GM21515 (cell line): ENCODE measurements around the gene GPC5.
"Not testable (repeated sequence)": the region's sequence is repeated elsewhere in the genome, so short reads cannot be mapped to it uniquely, and the experiment has no call there.

Experiments
- ATAC-seq: cut with Tn5 transposase; IDR thresholded peaks from one replicate; pipeline ENCODE4 v1.9.1; 2021; ENCODE audit not compliant: unreplicated experiment

GPC5 gene

DNA sequence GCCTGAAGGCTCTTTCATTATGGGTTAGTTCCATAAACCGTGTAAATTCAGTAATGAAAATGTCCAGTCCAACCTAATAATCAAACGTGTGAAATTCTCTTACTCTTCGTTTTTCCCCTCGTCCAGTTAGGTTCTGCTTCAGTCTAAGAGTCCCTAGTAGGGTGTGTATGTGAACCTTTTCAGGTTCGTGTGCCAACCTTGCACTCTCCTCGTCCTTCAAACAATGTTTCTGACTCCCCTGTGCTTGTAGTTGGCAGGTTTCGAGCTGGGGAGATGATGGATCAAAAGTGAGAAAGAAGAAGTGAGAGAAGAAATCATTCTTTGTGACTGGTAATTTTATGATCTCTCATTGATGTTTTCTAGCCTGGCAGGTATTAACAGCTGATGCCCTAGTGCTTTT is 366.1 kb downstream of the GPC5 start:
- ATAC-seq = no peak

DNA sequence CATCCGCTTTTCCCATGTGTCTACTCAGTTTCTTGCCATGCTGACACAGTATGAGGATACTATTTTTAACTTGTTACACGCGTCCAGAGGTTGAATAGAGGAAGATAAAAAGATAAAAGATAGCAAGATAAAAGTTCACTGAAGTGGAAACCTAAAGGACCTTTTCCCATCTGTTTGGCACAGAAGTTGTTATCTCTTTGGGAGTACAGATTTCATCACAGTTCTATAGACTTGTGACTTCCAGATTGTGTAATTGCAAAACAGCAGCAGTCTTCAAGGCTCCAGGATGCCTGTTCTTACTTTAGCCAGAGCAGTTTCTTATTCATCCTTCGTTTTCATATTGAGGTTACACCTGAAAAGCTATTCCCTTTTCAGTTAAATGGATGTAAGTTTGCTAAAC is 369.2 kb downstream of the GPC5 start:
- ATAC-seq = no peak

DNA sequence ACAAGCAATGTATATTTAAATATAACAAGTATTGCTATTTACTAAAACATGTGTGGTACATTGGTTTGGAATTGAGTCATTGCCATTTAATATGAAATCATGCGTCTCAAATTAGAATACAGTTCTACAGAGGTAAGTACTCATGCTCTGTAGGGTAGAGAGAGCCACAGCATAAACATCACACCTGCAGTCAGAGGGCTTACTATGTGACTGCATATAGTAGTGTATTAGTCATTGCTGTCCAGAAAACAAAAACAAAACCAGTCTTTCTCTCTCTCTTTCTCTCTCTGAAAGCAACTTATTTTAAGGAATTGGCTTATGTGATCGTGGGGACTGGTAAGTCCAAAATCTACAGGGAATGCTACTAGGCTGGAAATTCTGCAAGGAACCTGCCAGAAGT is 370.3 kb downstream of the GPC5 start:
- no peak for ATAC-seq

DNA sequence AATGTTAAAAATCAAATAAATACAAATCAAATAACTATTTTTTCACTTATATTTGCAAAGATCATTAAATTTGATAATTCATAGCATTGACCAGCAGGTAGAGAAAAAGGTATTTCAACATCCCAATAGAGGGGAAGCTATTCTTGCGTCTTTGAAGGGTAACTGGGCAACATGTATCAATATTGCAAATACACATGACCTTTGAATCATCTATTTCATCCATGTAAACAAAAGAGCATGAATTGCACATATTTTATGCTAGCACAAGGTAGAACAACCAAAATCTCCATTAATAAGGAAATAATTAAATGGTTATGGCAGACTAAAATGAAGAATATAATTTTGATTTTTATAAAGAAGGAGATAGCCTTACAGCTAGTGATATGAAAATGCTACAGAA is 372.8 kb downstream of the GPC5 start:
- ATAC-seq = no peak

DNA sequence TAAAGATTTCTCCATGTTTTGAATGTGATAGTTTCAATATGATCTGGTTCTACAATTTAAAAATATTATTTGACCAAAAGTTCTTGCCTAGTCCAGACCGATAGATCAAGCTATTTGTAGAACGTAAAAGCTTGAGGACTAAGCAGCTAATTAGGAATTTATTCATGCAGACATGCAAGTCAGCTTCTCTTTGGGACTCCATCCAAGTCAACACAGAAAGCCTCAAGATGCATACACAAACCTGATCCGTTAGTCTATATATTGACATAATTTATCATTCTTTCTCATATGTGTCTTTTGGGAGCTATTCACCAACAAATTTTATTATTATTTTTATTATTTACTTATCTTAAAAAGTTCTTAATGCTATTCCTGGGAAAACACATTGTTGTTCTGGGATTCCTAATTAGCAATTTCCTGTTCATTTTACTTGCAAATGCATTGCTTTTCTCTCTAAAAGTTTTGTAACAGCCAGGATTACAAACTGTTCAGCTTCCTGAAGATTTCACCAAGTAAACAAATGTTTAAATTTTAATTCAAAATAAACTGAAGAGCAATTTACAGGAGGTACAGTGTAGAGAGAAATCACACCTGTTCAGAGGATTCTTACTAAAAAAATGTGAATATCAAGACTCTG is 375.3 kb downstream of the GPC5 start:
- no peak for ATAC-seq

DNA sequence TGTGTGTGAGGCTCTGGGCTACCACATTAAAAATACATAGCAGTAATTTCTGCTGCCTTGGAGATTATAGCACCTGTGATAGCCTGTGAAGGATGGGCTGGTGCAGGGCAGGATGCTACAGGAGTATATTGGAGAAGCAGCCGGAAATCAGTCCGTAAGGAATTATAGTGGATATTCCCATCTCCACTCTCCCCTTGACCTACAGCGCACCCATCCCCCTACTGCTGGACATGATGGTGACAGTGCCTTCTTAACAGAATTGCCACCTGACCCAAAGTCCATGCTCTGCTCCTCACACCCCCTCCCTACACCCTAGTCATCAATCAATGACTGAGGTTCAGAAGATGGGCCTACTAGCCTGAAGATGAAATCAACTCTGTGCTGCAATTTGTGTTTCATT is 376.0 kb downstream of the GPC5 start:
- no peak for ATAC-seq

DNA sequence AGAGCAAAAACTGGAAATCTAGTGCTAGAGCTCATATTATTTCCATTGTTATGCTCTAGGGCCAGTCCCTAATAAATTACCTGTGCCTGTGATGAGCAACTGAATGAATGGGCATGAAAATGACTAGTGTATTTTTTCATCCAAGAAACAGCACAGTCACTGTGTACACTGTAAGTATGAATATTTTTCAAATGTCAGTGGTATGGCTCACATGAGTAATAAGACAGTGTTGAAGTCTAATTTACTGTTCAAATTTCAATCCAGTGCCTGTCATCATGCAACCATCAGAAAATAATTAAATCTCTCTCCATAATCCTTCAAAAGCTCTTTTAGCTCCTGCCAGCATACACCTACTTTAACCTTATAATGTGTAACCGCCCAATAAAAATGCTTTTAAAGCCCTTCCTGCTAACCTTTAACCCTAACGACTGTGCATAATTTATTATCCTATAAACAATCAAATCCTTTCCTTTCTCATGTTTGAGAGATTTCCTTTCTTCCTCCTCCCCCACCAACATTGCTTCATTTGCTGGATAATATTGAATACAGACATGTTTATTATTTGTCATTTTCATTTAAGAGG is 378.3 kb downstream of the GPC5 start:
- ATAC-seq = no peak

DNA sequence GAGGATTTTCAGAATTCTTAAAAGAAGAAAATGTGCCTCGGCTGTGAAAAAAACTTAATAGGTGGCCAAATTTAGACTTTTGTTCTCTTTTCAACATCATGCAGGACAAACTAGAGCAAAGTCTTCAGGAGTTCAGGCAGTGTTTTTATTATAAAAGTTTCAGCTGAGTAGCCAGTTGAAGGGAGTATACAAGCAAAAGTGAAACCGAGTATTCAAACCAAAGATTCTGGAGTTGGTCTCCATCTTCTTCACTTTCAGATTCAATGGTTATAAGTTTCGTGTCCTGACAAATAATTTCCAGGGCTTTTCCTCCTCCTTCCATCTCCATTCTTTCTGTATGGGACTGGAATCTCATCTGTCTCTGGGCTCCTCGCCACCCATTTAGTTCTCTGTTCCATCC is 379.7 kb downstream of the GPC5 start:
- no peak for ATAC-seq

DNA sequence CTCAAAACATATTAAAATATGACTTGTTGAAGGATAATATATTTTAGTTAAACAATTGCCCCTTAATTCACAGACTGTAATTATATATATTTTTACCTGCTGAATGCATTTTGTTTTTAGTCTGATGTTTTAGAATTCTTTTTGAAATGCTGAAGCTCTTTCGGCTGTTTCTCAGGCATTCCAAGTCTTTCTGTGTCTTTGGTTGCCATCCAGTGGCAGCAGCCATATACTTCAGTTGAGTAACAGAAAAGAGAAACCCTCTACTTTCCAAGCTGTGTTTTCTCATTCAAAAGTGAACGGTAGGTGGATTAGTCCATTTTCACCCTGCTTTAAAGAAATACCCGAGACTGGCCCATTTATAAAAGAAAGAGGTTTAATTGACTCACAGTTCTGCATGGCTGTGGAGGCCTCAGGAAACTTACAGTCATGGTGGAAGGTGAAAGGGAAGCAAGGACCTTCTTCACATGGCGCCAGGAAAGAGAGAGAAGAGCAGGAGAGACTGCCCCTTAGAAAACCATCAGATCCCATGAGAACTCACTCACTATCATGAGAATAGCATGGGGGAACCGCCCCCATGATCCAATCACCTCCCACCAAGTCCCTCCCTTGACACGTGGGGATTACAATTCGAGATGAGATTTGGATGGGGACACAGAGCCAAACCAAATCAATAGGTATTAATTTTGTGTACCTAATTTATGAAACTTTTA is 383.7 kb downstream of the GPC5 start:
- not testable (repeated sequence) for ATAC-seq

DNA sequence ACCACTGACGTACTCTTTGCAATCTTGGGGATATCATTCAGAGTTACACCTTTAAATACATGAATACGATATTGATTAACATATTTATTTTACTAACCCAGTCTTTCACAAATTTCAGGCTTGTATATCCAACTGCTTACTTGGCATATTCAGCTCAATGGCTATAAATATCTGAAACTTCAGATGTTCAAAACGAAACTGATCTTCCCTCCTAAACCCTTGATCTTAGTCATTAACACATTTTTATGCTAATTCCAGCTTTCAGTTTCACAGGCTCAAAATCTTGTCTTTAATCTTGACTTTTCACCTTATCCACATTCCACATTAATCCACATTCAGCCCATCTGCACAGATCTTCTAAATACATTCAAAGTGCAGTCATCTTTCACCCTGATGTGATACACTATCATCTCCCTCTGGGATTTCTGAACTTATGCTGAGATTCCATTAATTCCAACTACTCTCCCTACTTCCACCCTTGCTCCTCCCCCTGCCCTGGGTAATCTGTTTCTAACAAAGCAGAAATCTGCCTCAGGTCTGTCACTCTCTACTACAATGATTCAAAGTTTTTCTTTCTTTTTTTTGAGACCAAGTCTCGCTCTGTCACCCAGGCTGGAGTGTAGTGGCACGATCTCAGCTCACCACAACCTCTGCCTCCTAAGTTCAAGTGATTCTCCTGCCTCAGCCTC is 387.2 kb downstream of the GPC5 start:
- peak; percentile 54 for ATAC-seq

DNA sequence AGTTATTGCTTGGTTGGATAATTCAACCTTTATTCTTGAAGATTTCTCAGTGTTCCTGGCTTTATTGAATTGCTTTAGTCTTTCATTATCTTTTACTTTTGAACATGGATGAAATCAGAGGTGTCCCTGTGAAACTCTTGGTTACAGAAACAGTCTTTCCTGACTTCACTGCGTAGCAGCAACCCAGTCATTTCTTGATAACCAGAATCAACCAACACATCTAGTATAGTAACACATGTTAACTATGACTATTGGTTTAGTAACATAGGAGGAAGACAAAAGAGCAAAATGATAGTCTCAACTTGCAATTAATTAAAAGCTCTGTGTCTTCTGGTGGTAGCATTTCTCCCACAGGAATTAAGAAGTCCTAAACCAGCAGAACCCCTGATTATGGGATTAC is 393.6 kb downstream of the GPC5 start:
- no peak for ATAC-seq

DNA sequence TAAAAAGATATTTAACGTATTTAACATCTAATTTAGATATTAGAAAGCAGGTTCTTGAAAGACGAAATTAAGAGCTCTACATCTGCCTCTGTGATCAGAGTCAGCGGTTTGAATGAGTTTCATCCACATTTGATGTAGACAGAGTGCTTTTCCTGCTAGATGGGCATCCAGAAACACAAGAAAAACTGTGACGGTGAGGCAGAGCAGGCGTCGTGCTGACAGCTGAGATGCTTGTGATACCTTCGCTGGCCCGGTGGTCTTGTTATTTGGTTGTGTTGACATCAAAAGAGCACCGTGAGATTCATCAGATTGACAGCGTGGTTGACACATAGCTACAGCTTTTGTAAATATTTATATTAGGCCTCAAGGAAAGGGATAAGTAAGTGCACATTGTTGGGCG is 399.1 kb downstream of the GPC5 start:
- ATAC-seq = no peak

DNA sequence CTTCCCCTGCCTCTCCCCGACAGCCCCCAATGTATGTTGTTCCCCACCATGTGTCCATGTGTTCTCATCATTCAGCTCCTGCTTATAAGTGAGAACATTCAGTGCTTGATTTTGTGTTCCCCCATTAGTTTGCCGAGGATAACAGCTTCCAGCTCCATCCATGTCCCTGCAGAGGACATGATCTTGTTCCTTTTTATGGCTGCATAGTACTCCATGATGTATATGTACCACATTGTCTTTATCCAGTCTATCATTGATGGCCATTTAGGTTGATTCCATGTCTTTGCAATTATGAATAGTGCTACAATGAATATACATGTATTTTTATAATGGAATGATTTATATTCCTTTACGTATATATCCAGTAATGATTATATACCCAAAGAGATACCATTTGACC is 399.9 kb downstream of the GPC5 start:
- not testable (repeated sequence) for ATAC-seq

DNA sequence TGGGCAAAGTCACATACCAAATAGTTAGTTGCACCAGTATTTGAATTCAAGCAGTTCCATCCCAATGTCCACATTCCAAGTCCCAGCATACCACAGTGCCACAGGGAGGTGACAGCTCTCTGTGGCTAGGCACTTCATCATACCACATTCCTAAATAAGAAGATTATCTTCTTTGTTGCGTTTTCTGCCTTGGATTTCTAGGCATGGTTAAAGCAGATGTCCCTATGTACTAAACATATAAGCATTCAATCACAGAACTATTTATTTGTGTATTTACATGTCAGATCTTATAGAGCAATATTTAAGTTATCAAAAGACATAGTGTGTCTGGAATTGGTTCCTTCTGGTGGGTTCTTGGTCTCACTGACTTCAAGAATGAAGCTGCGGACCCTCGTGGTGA is 403.4 kb downstream of the GPC5 start:
- ATAC-seq = not testable (repeated sequence)

DNA sequence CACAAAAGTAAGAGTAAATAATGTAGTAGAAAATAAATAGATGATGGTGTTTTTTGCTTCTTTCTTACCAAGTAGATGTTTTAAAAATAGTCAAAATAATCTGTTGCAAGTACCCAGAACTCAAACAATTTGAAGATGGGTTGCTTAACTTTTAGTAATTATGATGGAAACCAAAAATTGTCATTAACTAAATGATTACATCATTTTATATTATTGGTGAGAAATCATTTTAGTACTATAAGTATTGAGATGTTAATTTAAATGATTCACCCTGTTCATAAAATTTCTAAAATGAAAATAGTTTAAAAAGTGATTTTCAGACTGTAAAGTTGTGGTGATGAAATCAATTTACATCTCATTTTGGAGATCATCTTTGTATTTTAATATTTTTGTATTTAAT is 404.5 kb downstream of the GPC5 start:
- ATAC-seq = no peak

DNA sequence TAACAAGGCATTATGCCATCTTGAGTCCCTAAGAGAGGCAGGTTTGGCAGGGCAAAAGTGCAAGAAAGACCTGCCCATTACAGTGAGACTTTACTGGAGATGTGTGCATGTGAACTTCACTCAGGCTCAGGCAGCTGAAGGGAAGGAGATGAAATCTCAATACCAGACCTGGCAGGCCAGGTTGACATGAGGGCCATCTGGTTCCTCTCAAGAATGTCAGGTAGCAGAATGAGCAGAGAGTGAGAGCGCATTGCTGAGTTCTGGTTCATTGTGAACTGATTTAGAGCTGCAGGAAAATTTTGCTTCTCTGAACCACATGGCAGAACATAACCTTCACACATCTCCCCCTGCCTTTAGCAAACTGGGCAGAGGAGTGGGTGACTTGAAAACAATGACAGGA is 406.3 kb downstream of the GPC5 start:
- no peak for ATAC-seq

DNA sequence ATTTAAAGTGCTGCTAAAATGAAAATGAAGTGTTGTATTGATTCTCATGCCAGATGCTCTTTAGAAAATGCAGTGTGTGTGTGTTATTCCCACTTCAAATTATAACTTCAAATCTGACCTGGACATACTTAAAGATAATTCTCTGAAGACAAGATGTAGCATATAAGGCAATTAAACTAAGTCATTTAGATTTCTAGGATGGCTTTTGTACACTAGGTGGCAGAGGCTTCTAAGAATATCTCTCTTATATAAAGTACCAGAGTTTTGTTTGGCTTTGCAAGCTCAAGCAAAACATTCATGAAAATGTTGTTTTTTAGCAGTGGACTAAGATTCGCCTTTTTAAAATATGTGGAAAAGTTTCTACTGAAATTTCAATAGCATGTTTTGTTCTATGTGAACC is 407.2 kb downstream of the GPC5 start:
- no peak for ATAC-seq

DNA sequence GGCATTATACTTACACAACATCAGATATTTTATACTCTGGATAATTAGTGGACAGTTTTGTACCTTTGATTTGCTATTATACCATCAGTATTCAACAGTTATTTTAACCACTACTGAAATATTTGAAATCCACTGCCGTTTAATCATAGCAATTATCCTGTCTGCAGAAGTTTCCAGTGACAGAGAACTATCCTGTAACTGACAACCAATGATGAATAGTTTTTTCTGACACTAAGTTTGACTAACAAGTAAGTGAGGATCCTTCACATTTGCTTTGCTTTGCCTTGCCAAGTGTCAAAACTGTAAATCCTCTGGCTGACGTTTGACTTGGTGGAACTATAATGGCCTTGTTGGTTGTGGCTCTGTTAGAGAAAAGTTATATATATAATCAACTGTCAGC is 410.7 kb downstream of the GPC5 start:
- no peak for ATAC-seq

DNA sequence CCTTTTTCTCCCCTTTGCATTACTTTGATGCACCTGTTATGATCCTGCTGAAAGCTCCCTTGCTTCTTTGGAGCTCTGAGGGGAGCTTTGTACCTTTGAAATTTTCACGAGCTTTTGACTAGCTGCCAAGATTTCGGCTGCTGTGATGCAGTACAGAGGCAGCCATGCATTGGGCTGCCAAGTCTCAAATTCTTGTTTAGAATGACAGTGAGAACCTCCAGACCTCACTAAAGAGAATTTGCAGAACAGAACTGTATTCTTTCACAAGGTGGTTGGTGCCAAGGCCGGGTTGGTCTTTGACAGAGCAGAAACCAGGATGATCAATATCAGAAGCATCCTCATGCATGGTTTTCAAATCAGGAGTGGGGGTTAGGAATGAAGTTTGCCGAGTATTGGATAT is 414.8 kb downstream of the GPC5 start:
- ATAC-seq = no peak

DNA sequence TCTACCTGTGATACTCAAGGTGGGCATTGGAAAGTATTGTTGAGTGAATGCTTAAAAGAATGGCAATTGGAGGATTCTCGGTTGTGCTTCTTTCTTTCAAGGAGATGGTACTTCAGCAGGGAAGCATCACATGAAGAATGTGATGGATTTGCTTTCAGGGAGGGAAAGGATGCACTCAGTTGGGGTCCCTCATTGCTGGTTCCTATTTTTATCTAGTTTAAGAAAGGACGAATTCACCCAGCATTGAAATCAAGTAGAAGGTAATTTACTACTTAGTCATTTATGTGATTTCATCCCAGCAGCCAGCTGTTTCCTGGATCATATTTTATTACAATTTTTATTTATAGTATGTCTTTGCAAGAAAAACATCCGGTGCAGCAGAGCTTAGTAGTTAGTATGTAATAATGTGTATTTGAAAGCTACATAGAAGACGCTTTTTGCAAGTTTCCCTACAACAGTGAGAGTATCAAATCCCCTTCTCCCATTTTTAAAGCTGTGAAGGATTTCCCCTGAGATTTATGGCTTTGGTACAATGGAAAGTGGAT is 417.9 kb downstream of the GPC5 start:
- no peak for ATAC-seq

DNA sequence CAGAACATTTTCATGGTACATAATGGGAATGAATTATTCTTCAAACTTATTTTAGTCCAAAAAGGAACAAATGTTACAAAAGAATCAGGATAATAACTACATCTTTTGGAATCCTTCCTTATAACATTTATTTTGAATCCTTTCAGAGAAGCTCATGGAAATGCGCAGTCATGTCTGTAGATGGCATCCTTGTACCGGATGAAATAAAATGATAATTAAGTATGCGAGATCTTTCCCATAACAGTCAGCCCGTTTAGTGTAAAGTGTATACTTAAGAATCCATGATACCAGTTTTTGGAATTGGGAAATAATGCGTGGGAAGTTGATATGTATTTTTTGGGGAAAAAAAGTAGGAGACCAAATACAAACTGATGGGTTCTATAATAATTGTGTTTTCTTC is 418.8 kb downstream of the GPC5 start:
- no peak for ATAC-seq

DNA sequence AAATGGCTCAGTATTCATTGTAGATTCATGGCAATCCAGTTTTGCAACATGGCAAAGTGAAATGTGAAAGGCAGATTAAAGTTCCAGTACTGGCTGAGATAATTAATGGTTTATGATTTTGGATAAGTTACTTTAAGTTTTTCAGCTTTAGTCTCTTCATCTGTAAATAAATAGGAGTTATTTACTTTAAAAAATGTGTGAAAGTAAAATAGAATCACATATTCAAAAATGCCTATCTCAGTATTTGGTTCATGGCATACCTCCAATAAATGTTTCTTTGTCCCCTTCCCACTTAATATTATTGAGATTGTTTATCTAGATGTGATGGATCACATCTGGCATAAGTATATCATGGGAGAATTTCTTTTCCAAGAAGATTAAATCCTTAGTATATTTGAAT is 426.0 kb downstream of the GPC5 start:
- ATAC-seq = no peak
